Ishikawa (cell line): ENCODE data around the gene SELENOH.

Experiments used
- CEBPB ChIP-seq: IDR thresholded peaks from 2 replicates; pipeline ENCODE4 v1.6.1; 2012
- CREB1 ChIP-seq: IDR thresholded peaks from 2 replicates; pipeline ENCODE4 v1.6.1; 2012; ENCODE audit warnings: low read depth
- EGR1 ChIP-seq: IDR thresholded peaks from 2 replicates; pipeline ENCODE4 v1.6.1; 2012
- EP300 ChIP-seq: IDR thresholded peaks from 2 replicates; pipeline ENCODE4 v1.6.1; 2012; ENCODE audit warnings: borderline replicate concordance
- FOXM1 ChIP-seq: IDR thresholded peaks from 2 replicates; pipeline ENCODE4 v1.6.1; 2012; ENCODE audit warnings: low read depth, borderline replicate concordance
- MAX ChIP-seq: IDR thresholded peaks from 2 replicates; pipeline ENCODE4 v1.6.1; 2012
- NFIC ChIP-seq: IDR thresholded peaks from 2 replicates; pipeline ENCODE4 v1.6.1; 2012
- RAD21 ChIP-seq: IDR thresholded peaks from 2 replicates; pipeline ENCODE4 v1.6.1; 2012; ENCODE audit warnings: low read depth
- REST ChIP-seq: IDR thresholded peaks from 2 replicates; pipeline ENCODE4 v1.6.1; 2012; ENCODE audit warnings: low read depth, mild to moderate bottlenecking
- TAF1 ChIP-seq: IDR thresholded peaks from 2 replicates; pipeline ENCODE4 v1.6.1; 2012; ENCODE audit warnings: low read depth, mild to moderate bottlenecking
- TCF12 ChIP-seq: IDR thresholded peaks from 2 replicates; pipeline ENCODE4 v1.6.1; 2012; ENCODE audit warnings: low read depth
- TEAD4 ChIP-seq: IDR thresholded peaks from 2 replicates; pipeline ENCODE4 v1.6.1; 2012
- USF1 ChIP-seq: IDR thresholded peaks from 2 replicates; pipeline ENCODE4 v1.6.1; 2012
- YY1 ChIP-seq: IDR thresholded peaks from 2 replicates; pipeline ENCODE4 v1.6.1; 2012; ENCODE audit warnings: low read depth
- ZBTB7A ChIP-seq: IDR thresholded peaks from 2 replicates; pipeline ENCODE4 v1.6.1; 2012; ENCODE audit warnings: low read depth

SELENOH gene

GRCh38 chr11:57764972-57765371 is 23.7 kb downstream of the SELENOH start:
- TF ChIP-seq USF1 (no peak), CEBPB (no peak), REST (no peak), ZBTB7A (no peak), TEAD4 (no peak), RAD21 (no peak), NFIC (no peak), YY1 (no peak), FOXM1 (no peak), TAF1 (no peak), MAX (no peak), EP300 (no peak), CREB1 (no peak), EGR1 (no peak), TCF12 (no peak)

GRCh38 chr11:57770793-57771192 is 29.5 kb downstream of the SELENOH start:
- no peak for TF ChIP-seq ZBTB7A
- no peak for TF ChIP-seq TEAD4
- no peak for TF ChIP-seq RAD21
- no peak for TF ChIP-seq CREB1
- no peak for TF ChIP-seq REST
- no peak for TF ChIP-seq CEBPB
- TF ChIP-seq FOXM1: no peak
- TF ChIP-seq MAX: no peak
- TF ChIP-seq TAF1: no peak
- no peak for TF ChIP-seq EP300
- TF ChIP-seq TCF12: no peak
- TF ChIP-seq USF1: no peak
- no peak for TF ChIP-seq EGR1
- TF ChIP-seq YY1: no peak

GRCh38 chr11:57771365-57771764 is 30.1 kb downstream of the SELENOH start:
- no peak for TF ChIP-seq YY1
- TF ChIP-seq MAX: no peak
- no peak for TF ChIP-seq REST
- TF ChIP-seq USF1: no peak
- TF ChIP-seq RAD21: no peak
- no peak for TF ChIP-seq TEAD4
- no peak for TF ChIP-seq CREB1
- TF ChIP-seq TCF12: no peak
- TF ChIP-seq ZBTB7A: no peak
- TF ChIP-seq CEBPB: no peak
- TF ChIP-seq EGR1: no peak

GRCh38 chr11:57772562-57772961 is 31.3 kb downstream of the SELENOH start:
- no peak for TF ChIP-seq NFIC
- TF ChIP-seq ZBTB7A: no peak
- TF ChIP-seq FOXM1: no peak
- no peak for TF ChIP-seq USF1
- no peak for TF ChIP-seq CEBPB
- TF ChIP-seq TCF12: no peak
- TF ChIP-seq EGR1: no peak
- no peak for TF ChIP-seq MAX
- TF ChIP-seq RAD21: no peak
- TF ChIP-seq TEAD4: no peak
- no peak for TF ChIP-seq YY1
- TF ChIP-seq CREB1: no peak
